ENCODE measurements around the gene PSMC3IP. TPM values are rescaled to one million over a fixed set of nuclear protein-coding genes. Genes with fewer than 3 reads are reported as not detected.
"Not testable (repeated sequence)": the region's sequence is repeated elsewhere in the genome, so short reads cannot be mapped to it uniquely, and the experiment has no call there.

The PSMC3IP gene
- total RNA-seq, 1 donor from 2014 or later: 2.8 TPM

- DNase-seq (ENCODE audit: low read depth in 2 of 2): peak in 1 of 2 donors; percentile 53
Observed at GRCh38 chr17:42541041-42541833, 36.3 kb downstream of the PSMC3IP start.

DNA sequence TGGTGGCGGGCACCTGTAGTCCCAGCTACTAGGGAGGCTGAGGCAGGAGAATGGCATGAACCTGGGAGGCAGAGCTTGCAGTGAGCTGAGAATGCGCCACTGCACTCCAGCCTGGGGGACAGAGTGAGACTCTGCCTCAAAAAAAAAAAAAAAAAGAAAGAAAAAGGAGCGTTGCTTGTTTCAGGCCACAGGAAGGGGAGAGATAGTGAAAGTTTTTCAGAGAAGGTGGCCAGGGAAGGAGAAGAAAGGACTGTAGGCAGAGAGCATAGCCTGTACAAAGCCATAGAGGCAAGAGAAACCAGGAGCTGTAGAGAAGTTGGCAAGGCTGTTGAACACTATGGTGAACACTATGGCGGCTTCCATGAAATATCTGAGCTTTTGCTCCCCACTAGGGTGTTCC lies 37.0 kb downstream of the PSMC3IP start:
- DNase-seq (ENCODE audit: low read depth in 2 of 2): not testable (repeated sequence)

- no peak for DNase-seq (ENCODE audit: low read depth in 2 of 2)
Observed at GRCh38 chr17:42538482-42538881, 39.0 kb downstream of the PSMC3IP start.

DNA sequence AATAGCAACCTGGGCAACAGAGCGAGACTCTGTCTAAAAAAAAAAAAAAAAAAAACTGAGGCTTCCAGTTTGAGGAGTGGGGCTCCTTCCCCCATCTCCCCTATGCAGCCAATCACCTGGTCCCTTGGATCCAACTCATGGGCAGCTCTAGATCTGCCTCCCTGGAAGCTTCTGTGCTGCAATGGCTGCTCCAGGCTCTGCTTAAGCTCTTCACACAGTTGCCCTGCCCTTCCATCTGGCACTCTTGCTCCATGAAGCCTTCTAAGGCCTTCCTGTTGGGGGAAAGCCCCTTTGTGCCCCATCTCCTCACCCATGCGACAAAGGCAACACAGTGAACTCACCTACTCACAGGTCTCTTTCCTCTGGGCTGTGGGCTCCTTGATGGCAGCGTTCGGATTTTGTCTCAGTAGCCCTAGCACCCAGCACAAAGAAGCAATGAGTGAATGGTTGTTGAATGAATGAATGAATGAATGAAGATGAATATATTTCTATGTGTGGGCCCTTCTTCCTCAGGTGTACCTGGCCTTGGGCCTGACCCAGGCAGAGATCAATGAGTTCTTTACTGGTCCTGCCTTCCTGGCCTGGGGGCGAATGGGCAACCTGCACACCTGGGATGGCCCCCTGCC lies 39.6 kb downstream of the PSMC3IP start:
- no peak for DNase-seq (ENCODE audit: low read depth in 2 of 2)

DNA sequence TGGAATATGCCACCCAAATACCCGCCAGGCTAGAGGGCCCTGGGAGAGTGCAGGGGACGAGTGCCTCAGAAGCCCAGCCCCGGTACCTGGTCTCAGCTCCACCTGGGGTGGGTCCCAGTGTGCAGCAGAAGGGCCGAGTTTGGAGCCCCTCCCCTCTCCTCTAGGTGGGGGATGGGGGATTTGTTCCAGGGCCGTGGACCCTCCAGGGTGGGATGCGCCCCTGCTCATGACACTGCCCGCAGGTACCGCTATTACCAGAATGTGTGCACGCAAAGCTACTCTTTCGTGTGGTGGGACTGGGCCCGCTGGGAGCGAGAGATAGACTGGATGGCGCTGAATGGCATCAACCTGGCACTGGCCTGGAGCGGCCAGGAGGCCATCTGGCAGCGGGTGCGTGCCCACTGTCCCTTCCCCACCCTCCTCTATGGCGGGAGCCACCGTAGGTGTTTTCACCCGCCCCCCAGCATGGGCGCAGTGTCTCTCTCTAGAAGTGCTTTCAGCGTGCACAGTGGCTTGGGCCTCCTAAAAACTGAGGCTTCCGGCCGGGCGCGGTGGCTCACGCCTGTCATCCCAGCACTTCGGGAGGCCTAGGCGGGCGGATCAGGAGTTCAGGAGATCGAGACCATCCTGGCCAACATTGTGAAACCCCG lies 40.2 kb downstream of the PSMC3IP start:
- no peak for DNase-seq (ENCODE audit: low read depth in 2 of 2)

GRCh38 chr17:42536372-42537155 lies 41.0 kb downstream of the PSMC3IP start:
- DNase-seq (ENCODE audit: low read depth in 2 of 2): peak in 1 of 2 donors; percentile 77

DNA sequence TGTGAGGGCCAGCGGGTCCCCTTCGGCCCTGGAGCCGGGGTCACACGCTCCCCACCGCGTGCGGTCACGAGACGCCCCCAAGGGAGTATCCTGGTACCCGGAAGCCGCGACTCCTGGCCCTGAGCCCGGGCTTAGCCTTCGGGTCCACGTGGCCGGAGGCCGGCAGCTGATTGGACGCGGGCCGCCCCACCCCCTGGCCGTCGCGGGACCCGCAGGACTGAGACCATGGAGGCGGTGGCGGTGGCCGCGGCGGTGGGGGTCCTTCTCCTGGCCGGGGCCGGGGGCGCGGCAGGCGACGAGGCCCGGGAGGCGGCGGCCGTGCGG lies 41.5 kb downstream of the PSMC3IP start, which contains the start of gene NAGLU:
TSS of gene NAGLU (plus strand) at position 194 of the 324 bp plus-strand sequence. CDS start at position 226, 32 bp downstream.
- DNase-seq (ENCODE audit: low read depth in 2 of 2): peak; percentile 72 to 90

DNA sequence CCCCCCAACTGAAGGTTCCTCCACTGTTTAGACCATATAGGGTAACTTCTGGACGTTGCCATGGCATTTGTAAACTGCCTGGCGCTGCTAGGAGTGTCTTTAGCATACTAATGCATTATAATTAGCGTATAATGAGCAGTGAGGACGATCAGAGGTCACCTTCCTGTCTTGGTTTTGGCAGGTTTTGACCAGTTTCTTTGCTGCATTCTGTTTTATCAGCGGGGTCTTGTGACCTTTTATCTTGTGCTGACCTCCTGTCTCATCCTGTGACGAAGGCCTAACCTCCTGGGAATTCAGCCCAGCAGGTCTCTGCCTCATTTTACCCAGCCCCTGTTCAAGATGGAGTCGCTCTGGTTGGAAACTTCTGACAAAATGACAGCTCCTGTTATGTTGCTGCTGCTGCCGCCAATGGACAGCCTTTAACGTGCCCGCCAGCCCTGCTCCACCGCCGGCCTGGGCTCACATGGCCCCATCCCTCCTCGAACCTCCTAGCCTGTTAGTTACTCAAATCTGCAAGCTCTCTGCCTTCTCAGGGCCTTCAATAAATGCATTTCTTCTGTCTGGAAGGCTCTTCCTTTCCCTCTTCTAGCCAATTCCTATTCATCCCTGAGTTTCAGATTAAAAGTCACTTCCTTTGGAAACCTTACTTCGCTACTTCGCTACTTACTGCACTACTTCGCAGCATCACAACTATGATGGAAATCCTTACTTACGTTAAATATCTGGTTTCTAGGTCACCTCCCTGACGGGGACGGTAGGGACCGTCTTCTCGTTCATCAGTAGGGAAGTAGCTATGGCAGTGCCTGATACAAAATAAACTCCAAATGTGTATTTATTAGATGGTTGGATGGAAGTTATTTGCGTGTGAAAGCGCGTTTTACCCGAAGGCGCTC lies 42.1 kb downstream of the PSMC3IP start:
- no peak for DNase-seq (ENCODE audit: low read depth in 2 of 2)

DNA sequence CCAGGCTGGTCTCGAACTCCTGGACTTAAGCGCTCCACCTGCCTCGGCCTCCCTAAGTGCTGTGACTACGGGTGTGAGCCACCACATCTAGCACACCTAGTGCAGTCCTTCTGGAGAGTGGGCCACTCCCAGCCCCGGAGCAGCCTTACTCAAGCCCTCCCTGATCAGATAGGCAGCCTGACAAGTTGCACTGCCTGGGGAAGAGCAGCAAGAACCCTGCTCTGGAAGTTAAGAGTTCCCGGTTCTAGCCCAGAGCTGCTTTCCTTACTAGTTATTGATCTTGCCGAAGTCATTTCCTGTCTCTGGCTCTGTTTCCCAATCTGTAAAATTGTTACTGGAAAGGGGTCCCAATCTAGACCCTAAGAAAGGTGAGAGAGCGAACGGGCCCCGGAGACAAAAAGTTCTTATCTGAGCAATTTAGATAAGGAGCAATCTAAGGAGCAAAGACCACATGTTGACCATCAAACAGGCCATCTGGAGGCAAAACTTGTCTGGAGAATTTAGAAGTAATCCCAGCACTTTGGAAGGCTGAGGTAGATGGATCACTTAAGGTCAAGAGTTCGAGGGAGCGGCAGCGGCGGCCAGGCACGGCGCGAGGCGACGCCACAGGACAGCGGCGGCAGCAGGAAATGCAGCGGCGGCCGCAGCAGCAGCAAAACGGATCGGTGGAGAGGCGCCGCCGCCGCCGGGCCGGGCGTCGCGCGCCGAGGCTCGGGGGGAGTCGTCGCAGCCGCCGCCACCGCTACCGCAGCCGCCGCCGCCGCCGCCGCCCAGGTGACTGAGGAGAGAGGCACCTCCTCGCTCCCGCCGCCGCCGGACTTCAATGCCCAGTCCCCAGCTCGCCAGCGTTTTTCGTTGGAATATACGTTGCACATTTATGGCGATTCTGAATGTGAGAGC lies 45.8 kb downstream of the PSMC3IP start:
- peak in 1 of 2 donors; percentile 58 for DNase-seq (ENCODE audit: low read depth in 2 of 2)

- no peak for DNase-seq (ENCODE audit: low read depth in 2 of 2)
Observed at GRCh38 chr17:42530952-42531454, 46.5 kb downstream of the PSMC3IP start.

GRCh38 chr17:42529061-42529460 lies 48.5 kb downstream of the PSMC3IP start:
- no peak for DNase-seq (ENCODE audit: low read depth in 2 of 2)

DNA sequence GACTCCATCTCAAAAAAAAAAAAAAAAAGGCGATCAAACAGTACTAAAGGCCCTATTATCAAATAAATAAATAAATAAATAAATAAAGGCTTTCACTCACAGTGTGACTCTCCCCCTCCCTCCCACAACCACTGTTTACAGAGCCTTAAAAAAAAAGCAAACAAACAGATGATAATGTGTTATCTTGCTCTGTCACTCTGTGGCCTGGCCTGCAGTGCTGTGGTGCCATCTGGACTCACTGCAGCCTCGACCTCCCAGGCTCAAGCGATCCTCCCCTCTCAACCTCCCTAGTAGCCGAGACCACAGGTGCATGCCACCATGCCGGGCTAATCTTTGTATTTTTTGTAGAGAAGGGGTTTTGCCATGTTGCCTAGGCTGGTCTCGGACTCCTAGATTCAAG lies 49.6 kb downstream of the PSMC3IP start:
- DNase-seq (ENCODE audit: low read depth in 2 of 2): no peak

GRCh38 chr17:42526031-42526444 lies 51.5 kb downstream of the PSMC3IP start:
- peak in 1 of 2 donors; percentile 72 for DNase-seq (ENCODE audit: low read depth in 2 of 2)

DNA sequence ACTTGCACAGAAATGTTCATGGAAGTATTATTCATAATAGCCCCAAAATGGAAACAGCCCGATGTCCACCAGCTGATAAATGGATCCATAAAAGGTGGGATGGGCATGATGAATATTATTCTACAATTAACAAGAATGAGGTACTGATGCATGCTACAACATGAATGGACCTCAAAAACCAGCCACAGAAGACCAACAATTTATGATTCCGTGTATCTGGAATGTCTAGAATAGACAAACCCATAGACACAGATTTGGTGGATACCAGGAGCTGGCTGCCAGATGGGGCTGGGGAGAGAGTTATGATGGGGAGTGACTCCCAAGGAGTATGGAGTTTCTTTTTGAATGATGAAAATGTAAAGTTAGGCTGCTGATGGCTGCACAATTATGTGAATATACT lies 52.3 kb downstream of the PSMC3IP start:
- DNase-seq (ENCODE audit: low read depth in 2 of 2): no peak

- no peak for DNase-seq (ENCODE audit: low read depth in 2 of 2)
Observed at GRCh38 chr17:42522798-42523278, 54.7 kb downstream of the PSMC3IP start.

Measured in dermis microvascular lymphatic vessel endothelial cell (primary cell).